HG03135 (cell line): Measurements from ENCODE around the gene ANO2.

ENCODE experiments used
- ATAC-seq: cut with Tn5 transposase; IDR thresholded peaks from one replicate; pipeline ENCODE4 v1.9.1; 2021; ENCODE audit warnings: mild to moderate bottlenecking, moderate library complexity; ENCODE audit not compliant: unreplicated experiment

Gene ANO2

DNA sequence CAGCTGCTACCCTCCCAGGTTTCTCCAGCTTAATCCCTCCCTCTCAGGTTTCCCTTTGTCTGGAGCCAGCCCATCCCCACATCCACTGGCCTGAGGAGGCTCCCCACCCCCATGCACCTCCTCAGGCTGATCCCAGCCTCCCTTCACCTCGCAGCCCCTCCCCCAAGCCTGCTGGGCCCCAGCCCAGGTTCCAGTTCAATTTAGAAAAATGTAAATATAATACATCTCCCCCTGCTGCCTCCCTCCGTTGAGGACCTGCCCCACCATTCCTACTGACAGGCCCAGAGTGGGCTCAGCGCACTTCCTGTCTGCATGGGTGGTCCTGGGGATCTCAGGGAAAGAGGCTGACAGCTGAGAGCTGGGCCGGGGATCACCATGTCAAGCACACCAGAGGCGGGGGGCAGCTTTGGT, 357.3 kb downstream of the ANO2 start:
- no peak for ATAC-seq

DNA sequence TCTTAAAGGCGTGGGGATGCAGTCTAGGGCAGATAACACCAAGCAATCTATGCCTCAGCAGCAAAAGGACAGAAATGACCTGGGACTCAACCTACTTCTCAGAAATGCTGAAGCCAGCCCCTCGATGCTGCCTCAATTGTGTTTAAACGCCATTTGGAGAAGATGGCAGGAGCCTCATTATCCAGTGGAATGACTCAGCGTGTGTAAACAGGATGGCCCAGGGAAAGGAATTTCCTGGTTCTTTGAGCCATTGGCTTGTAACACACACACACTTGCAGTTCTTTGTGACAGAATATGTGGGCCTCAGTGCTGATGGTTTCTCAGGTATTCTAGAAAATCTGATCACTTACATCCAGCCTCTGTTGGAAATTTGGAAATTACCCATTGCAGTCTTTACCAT, 358.9 kb downstream of the ANO2 start:
- no peak for ATAC-seq

DNA sequence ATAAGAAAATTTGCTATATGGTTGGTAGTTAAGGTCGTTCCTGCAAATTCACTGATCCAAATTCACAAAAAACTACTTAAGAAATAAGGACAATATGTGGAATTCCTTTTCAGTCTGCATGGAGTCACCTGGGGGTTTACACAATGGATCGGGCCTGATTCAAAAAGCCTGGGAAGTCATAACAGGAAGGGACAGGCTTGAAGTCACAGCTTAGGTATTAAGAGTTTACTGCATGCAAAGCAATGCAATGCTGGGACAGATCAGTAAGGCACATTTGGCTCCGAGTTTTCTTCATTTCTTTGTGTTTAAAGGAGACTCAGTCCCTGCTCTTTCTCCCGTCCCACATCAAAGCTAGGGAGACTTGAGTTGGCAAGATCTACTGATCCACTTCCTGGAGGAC, 359.9 kb downstream of the ANO2 start:
- no peak for ATAC-seq

DNA sequence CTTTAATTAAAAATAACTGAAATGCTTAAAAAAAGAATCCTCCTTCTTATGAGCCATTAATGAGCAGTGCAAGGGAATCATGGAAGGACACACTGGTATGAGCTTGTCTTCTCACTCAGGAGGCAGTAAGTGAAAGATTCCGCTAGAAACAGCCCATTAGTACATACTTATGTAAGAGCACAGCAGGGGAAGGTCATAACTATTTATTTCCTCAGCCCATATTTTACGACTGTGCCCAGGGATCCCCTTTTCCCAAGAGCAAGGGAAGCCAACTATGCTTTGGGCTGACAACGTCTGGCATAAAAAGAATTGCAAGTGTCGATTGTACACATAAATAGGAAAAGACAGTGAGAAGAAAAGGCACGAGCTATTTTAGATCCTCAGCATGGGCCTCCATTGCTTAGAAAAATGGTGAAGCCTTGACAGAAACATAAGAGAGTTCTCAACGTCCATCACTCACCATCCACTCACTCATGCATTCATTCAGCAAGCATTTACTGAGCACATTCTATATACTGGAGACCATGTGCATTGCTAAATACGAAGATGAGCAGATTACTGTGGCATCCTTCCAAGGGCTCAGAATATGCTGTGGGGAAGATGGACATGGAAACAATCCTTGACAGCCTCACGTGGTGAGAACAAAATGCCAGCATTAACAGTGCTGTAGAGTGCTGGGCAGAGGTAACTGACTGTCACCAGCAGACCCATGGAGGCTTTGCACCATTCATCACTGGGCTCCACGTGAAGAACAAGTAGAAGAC, 360.5 kb downstream of the ANO2 start:
- ATAC-seq = no peak

DNA sequence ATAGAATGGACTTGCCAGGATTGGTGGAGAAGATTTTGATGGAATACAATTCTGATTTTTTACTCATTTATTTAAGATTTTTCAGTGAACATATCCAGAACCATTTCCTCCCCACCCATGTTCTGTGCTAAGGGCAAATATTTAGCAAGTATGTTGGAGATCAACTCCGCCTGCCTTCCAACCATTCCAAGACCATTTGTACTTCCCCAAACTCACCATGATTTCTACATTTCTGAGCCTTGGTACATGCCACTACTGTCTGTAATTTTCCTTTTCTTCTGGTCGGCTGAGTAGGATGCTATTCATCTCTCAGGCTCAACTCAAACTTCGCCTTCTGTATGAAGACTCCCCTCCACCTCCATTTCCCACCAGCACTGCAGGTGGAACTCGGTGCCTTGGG, 362.5 kb downstream of the ANO2 start:
- ATAC-seq = no peak

DNA sequence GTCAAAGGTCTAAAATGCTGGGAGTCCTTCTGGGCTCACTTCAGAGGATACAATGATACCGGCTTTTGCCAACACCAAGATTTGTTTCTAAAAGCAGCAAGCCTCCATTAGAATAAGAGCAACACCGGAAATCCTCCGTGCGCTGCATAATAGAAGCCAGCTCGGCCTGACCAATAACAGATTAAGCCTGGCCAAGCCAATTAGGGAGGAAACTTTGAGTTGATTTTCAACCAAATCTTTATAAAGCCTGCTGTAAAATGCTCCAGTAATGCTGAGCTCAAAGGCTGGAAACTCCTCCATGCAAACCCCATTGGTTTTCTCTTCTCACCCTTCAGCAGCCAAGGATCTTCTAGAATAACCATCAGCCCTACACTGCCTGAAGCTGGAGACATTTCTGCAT, 363.0 kb downstream of the ANO2 start:
- ATAC-seq = no peak

DNA sequence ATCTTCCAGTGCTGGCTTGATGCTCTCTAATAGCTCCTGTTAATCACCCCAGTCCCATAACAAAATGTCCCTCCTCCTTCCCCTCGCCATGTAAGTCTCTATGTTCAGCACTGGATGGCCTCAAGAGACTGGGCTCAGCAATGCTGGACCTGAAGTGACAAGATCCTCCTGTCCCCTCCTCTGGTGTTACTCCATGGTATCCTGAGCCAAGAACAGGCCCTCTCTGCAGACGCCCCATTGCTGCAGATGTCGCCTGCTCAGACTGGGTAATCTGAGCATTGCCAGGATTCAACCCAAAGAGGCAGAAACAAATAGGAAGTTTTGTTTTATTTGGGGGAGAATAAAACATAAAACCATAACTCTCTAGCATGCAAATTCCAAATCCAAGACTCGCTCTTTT, 363.4 kb downstream of the ANO2 start:
- no peak for ATAC-seq

DNA sequence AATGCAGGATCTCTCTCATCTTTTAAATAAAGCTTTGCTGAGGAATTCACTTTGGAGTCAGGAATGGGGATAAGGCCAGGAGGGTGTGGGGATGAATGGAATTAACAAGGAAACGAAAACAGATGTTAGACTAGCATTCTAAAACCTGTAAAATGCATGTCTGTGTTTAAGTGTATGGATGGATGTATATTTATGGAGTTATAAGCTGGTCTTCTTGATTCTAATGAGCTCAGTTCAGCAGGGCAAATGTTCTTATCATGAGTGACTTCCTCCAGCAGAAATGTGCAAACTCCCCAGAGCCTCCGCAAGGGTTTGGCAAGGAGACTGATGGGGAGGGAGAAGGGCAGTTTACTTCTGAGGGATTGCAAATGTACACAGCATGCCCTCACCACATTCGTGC, 364.0 kb downstream of the ANO2 start:
- ATAC-seq = no peak

DNA sequence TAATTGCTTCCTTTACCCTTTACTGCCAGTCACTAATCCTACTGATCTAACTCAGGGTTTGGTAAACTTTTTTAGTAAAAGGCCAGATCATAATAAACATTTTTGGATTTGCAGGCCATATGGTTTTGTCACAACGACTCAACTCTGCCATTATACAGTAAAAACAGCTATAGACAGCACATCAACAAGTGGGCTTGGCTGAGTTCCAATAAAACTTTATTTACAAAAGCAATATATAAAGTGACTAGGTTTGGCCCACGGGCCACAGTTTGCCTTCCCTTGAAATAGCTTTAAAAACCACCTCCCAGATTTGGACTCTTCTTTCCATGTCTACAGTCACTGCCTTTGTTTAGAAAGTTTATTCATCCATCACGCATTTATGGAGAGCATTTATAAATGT, 366.3 kb downstream of the ANO2 start:
- ATAC-seq = no peak

DNA sequence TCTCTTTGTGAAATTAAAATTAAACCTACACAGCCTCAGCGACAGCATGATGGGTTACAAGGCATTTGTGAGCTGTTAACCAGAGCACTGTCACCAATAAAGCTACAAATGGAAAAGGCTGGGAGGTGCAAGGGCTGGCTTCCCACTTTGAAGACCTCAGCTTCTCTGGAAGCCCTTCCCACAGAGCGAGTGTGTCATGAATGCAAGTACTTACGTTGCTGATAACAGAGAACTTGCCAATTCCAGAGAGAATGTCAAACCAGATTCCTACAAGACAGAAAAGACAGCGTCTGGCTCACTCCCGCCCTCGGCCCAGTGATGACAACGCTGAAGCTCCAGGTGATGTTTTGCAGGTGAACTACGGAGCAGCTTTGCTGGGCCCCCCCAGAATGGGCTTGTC, 367.3 kb downstream of the ANO2 start:
- no peak for ATAC-seq

DNA sequence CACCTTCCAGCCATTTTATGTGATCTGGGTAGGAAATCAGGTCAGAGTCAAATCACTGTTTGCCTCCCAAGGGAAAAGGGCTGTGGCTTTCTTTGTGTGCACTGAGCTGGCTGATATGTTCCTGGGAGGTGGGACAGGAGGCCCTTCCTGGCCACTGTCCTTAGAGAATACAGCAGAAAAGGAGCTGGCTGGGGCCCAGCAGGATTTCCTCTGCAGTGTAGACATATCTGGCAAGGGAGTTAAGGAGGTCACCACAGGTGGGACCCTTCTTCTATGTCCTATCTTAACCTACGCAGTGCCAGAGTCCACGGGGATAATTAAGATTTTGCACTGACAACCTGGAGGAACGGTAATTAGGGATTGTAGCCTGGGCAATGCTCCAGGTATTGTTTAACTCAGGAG, 367.8 kb downstream of the ANO2 start:
- no peak for ATAC-seq

DNA sequence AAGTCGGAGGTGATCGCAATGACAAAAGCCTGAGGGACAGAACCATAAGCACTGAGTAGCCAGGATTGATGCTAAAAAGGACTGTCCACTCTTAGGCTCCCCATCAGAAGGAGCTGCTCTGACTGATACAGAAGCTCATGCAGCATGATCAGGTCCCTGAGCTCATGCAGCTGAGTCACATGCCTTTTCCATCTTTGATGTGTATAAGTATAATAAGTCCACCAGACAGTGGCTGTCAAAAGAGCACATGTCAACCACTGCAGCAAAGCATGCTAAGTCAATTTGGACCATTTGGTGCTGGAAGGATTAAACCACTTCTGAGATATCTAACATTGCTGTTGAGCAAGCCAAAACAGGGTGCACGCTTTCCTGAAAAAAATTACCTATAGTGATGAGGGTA, 369.1 kb downstream of the ANO2 start:
- no peak for ATAC-seq

DNA sequence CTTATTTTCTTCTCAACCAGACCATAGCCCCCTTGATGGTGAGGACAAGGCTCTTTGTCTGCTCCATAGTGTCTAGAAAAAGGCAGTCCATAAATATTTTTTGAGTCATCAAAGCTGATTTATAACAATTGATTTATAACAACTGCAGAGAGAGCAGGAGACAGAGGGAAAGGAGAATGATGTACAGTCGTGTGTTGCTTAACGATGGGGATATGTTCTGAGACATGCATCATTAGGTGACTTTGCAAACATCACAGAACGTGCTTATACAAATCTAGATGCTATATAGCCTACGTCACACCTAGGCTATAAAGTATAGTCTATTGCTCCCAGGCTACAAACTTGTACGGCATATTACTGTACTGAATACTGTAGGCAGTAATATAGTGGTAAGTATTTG, 369.8 kb downstream of the ANO2 start:
- no peak for ATAC-seq

DNA sequence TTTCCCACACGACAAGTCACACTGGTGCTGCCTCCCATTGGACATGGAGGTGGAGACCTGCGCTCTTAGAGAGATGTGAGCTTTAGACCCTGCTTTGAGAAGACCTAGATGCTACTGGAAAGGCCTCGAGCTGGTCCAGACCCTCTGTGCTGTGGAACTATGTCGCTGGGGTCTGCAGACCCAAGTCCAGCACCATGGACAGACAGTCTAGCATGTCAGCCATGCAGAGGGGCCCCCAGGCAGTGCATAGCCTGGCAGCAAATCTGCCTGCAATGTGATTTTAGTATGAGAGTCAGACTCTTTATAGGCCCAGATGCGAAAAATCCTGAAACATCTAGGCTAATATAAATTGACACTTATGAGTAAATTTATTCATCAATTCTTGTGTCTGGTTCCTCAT, 371.7 kb downstream of the ANO2 start:
- ATAC-seq = no peak

DNA sequence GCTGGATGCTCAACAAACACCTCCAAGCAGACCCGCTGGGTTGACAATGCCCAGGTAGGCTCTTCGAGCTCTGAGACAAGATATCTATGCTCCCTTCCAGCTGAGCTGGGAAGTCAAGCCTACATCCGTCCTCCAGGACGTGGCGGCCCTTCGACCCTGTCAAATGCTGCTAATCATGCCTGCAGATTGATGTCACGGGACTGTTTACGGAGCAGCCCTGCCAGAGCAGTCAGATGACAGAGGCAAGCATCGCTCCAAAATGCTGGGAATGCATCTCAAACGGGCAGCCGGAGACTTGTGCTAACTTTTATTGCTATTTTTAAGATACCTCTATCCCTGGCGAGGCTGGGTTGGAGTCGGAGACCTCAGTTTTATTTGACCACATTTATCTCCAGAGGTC, 373.9 kb downstream of the ANO2 start:
- no peak for ATAC-seq

DNA sequence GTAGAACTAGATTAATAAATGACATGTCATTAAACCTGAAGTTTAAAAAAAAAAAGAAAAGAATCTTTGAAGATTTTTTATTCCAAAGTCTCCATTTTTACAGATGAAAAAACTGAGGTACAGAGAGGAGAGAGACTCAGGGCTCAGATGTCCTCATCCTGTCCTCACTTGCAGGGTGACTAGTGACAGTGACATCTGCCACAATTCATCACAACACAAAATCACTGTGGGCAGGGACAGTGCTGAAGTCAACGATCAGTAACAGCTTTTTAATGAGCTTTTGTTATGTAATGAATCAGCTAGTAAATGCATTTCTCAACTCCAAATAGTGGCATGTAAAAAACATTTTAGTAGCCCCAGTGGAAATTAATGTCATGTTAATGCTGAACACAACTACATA, 374.6 kb downstream of the ANO2 start:
- no peak for ATAC-seq

DNA sequence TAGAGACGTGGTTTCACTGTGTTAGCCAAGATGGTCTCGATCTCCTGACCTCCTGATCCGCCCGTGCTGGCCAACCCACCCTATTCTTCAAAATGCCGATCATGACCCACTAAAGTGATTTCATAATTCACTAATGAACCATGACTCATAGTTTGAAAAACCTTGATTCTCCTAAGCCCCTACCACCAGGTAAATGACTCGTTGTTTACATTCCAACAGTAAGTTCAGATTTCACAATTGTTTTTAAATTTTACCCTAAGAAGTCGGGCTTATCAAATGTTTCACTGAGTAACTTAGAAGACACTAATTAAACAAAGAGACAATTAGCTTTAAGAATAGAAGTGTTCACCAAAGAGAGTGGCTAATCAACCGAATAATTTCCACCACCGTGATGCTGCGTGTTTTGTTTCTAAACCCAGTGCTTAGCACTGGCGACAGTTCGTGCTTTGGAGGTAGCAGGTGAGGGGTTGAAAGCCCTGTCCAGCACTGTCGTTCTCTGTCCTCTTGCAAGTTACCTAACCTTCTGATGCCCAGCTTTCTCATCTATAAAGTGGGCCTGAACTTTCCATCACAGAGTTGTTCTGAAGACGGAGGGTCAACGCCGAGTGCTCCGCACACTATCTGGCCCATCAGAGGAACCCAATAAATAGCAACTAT, 376.6 kb downstream of the ANO2 start:
- no peak for ATAC-seq

DNA sequence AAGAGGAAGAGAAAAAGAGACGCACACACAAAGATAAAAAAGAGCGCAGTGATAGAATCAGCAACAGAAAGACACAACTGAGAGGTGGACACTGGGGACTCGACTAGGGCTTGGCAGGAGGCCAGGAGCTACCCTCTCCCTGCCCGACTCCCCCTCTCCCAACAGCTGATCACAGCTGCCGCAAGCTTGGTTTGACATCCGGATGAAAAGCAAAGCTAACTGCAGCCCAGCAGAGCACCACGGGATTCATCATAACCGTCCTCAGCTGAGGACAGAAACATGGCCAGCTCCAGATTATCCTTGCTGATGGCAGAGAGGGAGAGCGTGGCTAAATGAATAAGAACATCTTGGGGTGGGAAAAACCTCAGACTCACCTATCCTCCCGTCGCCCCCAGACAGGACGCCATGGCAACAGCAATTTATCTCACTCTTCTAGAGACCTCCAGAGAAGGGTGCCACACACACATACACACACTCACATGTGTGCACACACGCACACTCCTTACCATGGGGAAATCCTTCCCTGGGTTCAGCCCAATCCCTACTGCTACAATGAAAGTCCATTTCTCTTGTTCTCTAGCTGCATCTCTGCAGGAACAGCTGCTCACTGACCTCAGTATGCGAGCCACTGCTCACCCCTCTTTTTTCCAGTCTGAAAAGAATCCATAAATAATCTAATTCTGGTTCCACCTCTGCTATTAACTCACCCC, 377.9 kb downstream of the ANO2 start:
- ATAC-seq = no peak

DNA sequence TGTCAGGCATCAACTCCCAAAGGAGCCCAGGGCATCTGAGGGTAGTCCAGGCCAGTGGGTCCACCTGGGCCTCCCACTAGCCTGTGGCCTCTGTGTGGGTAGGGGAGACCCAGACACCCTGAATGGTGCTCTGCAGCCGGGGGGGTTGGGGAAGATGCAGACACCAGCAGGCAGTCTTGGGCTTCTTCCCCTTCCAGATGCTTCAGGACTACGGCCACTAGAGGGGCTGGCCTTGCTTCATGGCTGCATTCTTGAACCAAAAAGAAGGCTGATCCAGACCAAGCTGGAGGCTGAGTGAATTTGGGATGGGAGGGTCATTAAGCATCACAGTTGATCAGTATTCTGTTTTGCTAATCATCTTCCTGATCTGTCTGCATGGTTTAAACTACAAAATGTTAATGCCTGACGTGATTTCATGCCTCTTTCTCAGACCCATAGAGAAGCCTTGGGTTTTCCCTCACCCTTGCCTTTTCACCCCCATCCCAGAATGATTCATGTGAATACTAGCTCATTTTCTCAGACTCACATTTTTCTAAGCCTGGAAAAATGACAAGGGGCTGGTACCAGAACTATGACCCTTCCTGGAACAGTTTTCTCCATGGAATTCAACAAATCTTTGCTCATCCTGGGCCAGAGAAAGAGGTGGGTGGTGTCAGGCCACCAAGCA, 379.0 kb downstream of the ANO2 start:
- no peak for ATAC-seq

DNA sequence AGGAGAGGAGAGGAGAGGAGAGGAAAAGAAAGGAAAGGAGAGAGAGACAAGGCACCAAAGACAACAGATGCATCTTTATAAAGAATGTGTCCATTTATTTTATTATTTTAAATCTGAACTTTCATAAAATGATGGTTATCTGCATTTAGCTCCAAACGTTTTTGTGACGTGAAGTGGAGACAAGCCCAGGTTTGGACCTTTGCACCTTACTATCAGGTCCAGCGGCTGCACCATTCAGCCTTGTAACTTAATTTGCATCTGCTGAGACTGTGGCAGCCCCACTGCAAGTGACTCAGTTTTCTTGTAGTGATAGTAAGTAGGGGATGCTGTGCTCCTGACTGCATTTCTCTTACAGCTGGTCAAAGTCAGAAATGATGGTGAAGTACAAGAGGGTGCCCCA, 382.5 kb downstream of the ANO2 start:
- ATAC-seq = no peak

DNA sequence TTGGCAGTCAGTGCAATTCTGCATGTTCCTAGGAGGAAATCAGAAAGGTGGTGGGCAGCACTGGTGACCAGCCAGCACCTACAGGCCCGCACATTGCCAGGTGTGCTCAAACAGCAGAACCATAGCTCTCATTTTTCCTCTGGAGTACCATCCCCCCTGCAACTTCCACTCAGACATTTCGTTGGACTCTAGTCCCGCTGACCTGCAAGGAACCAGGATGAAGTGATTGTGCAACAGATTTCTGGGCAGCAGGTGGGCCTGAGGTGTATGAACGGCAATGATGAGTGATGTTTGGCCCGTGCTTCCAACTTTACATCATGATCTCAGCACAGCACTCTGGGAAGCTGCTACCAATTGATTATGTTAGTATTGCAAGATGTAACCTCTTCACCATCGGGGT, 383.2 kb downstream of the ANO2 start:
- ATAC-seq = no peak

DNA sequence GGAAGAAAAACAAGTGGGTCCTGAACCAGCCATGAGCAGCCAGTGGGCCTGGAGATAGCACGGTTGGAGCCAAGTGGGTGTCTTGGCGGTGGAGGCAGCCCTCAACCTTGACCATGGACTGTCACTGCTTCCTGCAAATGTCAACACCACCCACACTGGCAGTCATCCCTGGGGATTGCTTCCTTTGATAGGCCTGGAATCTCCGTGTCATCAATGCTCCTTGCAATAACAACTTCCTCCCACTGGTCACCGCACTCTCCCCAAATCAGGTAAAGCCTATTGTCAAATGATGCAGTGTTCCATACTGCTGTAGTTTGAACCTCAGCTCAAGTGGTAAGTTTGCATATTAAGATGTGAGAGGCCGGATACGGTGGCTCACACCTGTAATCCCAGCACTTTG, 384.0 kb downstream of the ANO2 start:
- ATAC-seq = no peak
